HG03139 (cell line): ENCODE measurements around the gene RANGAP1.
"Not testable (repeated sequence)": the region's sequence is repeated elsewhere in the genome, so short reads cannot be mapped to it uniquely, and the experiment has no call there.

Source experiments
- ATAC-seq: cut with Tn5 transposase; IDR thresholded peaks from one replicate; pipeline ENCODE4 v1.9.1; 2021; ENCODE audit not compliant: unreplicated experiment

RANGAP1 gene

DNA sequence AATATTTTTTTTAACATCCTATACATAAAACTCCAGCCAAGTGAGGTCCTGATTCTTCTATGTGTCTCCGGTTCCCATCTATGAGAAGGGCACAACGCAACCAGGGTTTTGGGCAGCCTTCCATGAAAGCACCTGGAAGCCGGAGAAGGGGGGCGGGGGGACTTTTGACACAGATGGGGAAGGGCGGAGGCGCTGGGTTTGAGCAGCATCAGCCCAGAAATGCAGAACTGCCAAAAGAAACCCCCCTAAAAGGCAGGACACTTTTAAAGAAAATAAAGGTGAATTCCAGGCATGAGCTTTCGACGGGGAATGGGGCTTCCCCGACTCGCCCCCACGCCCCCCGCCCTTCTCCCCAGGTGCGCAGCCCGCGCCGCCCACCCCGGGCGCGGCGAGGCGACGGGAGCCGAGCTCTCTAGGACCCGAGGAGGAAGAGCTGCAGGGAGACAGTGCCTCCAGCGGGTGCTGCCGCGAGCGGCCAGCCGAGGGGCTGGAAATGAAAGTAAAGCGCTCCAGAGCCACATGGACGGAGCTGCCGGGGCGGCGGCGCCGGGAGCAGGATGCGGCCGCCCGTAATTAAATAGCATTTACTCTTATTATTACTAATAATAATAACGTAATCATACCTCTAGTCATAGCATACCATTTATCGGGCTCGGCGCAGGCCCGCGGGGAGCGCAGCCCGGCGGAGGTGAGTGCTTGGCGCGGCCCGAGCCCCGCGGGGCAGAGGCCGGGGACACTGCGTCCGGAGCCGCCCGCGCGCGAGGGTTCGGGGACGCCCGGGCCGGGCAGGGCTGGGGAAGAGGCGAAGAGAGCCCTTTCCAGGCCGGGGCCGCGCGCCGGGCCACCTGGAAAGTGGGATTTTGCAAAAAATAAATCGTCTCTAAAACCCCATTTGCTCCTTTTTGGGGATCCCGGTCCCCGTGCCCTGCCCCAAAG lies 15.4 kb upstream of the RANGAP1 start, which contains the start of gene ZC3H7B:
TSS of gene ZC3H7B (plus strand) at position 441 of the 936 bp plus-strand sequence. CDS start 19,136 bp downstream, outside the sequence.
- peak; percentile 87 for ATAC-seq

DNA sequence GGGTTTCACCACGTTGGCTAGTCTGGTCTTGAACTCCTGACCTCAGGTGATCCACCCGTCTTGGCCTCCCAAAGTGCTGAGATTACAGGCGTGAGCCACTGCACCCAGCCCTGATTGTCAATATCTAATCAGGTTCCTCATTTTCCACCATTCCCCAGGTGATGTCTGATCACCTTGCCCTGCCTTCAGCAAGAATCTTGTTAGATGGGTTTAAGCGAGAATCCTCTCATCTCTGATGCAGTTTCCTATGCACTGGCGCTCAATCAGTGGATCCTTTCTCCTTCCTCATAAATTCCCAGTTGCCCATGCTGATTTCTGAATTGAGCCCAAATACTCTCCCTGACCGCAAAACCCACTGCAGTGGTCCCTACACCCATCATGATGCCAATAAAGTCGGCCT lies 14.7 kb upstream of the RANGAP1 start:
- ATAC-seq: no peak

DNA sequence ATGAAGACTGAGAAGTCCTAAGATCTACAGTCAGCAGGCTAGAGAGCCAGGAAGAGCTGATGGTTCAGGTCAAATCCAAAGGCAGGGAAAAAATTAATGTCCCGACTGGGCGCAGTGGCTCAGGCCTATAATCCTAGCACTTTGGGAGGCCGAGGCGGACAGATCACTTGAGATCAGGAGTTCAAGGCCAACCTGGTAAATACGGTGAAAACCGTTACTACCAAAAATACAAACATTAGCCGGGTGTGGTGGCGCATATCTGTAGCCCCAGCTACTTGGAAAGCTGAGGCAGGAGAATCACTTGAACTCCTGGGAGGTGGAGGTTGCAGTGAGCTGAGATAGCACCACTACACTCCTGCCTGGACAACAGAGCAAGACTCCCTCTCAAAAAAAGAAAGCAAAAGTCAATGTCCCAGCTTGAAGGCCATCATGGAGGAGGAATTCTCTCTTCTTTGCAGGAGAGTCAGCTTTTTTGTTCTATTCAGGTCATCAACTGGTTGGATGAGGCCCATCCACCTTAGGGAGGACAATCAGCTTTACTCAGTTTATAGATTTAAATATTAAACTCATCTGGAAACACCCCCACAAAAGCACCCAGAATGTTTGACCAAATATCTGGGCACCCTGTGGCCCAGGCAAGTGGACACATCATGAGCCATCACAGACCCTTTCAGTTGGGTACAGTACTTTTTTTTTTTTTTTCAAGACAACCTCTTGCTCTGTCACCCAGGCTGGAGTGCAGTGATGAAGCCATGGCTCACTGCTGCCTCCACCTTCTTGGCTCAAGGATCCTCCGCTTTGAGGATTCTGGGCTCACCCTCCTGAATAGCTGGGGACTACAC lies 11.1 kb upstream of the RANGAP1 start:
- ATAC-seq: no peak

DNA sequence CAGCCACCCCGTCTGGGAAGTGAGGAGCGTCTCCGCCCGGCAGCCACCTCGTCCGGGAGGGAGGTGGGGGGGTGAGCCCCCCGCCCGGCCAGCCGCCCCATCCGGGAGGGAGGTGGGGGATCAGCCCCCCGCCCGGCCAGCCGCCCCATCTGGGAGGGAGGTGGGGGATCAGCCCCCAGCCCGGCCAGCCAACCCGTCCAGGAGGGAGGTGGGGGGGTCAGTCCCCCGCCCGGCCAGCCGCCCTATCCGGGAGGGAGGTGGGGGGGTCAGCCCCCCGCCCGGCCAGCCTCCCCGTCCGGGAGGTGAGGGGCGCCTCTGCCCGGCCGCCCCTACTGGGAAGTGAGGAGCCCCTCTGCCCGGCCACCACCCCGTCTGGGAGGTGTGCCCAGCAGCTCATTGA lies 8.8 kb upstream of the RANGAP1 start:
- not testable (repeated sequence) for ATAC-seq

DNA sequence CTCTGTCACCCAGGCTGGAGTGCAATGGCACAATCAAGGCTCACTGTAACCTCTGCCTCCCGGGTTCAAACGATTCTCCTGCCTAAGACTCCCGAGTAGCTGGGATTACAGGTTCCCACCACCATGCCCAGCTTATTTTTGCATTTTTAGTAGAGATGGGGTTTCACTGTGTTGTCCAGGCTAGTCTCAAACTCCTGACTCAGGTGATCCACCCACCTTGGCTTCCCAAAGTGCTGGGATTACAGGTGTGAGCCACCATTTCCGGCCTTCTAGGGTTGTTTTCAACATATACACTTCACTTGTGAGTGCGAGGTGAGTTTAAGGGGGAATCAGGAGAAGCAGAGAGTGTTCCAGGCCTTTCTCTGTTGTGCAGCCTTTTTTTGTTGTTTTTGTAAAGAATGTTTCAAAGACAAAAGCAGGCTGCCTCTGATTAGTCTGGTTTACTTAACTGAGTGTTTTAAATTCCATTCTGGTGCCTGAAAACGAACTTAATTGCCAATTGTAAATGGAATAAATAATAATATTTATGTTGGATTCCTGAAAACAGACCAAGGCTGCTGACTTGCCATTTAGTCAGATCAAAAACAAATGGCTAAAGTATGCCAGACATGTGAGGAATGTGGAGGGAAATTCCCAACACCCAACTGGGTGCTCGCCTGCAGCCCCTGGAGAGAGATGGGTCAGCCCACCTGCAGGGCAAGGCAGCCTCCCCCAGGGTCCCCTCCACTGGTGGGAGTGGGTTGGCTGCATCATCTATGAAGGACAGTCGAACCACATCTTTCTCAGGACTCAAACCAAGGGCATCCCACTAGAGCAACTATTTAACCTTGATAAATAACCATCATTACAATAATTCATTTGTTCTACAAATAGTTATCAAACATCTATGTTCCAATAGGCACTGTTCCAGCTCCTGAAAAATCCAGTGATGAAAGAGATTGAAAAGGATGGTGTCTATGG lies 4.6 kb upstream of the RANGAP1 start:
- ATAC-seq: no peak

DNA sequence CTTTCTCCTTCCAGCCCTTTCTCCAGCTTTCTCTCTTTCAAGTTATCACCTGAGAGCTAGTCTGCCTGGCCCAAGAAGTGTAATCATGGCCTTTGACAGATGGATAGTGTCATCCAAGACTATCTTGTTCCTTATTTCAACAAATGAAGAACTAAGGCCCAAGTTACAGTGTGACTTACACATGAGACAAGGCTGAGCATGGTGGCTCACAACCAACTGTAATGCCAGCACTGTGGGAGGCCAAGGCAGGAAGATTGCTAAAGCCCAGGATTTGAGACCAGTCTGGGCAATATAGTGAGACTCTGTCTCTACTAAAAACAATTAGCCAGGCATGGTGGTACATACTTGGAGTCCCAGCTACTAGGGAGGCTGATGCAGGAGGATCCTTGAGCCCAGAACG lies 3.7 kb upstream of the RANGAP1 start:
- ATAC-seq: no peak

DNA sequence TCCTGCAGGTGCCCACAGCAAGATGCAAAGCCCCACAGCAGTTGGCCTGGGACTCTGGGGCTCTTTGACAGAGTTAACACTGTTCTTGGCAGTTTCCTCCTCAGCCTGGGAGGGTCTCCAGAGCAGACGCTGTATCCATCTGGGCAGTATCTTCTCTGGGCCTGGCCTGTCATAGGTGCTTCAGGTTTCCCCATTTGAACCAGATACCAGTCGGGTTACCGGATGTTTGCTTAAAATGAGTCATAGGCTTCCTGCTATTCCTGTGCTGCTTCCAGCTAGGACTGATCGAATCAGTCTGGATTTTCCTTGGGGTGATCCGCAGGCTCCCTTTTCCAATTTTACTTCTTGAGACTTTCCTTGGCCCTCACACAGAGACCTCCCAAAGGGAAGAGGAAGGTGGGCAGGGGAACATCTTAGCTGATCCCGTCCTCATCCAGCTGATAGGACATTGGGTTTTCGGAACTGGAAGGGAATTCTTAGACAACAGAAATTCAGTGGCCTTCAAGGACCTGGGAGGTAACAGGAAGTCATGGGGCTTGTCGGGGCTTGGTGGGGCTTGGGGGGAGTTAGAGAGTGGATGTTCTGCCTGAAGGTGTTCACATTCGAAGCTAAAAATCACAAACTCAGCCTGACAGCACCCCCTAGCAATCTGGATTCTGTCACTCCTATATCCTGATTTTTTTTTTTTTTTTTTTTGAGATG lies 2.4 kb upstream of the RANGAP1 start:
- no peak for ATAC-seq

DNA sequence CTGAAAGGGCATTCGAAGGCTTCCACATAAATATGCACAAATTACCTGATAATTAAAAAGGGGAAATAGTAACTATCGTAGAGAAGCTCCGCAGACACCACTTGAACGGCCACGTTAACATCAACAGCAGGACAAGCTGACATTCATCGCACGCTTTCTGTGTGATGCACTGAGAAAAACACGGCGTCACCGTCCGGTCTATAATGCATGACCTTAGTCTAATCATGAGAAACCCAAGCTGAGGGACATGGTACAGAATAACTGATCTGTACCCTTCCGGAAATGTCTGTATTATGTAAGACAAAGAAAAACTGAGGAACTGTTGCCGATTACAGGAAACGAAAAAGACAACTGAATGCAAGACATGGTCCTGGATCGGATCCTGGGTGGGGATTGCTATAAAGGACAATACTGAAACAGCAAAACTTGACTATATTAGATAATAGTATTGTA lies 678 bp upstream of the RANGAP1 start:
- ATAC-seq: peak; percentile 1

DNA sequence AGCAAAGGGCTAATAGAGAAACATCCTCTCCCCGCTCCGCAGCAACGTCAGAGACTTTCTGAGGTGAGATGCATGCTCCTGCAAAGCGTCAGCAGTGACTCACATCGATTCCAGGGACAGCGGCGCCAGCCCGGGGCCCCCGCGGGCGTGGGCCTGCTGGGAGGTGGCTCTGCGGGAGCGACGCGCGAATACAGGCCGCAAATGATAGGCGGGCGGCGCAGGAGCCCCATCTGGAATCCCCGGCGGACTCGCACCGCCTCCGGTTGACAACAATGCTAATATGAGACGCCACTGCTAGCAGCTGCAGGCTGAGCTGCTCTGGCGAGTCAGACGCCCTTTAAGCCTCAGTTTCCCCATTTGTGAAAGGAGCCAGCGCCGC lies 557 bp downstream of the RANGAP1 start:
- ATAC-seq: peak; percentile 15

DNA sequence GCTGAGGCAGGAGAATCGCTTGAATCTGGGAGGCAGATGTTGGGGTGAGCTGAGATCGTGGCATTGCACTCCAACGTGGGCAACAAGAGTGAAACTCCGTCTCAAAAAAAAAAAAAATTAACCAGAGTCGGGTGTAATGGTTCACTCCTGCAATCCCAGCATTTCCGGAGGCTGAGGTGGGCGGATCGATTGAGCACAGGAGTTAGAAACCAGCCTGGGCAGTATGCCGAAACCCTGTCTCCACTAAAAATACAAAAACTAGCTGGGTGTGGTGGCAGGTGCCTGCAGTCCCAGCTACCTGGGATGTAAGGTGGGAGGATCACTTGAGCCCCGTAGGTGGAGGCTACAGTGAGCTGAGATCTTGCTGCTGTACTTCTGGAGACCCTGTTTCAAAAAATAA lies 1.5 kb downstream of the RANGAP1 start:
- ATAC-seq: no peak

DNA sequence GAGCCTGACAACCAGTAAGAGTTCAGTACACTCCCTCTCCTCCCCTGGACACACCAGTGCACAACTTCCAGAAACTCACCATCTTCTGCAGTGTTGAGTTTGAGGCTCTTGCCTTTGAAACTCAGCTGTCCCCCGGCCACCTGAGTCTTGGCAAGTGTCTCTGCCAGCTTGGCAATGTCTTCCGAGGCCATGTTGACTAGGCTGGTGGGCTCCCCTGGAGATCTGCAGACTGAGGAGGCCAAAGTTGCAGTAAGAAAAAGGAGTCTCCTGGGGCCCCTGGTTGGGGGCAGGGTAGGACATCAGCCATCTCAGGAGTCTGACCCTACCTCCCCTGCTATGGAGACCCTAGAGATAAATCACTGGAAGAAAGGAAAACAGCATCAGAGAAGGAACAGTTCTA lies 5.1 kb downstream of the RANGAP1 start:
- ATAC-seq: no peak

DNA sequence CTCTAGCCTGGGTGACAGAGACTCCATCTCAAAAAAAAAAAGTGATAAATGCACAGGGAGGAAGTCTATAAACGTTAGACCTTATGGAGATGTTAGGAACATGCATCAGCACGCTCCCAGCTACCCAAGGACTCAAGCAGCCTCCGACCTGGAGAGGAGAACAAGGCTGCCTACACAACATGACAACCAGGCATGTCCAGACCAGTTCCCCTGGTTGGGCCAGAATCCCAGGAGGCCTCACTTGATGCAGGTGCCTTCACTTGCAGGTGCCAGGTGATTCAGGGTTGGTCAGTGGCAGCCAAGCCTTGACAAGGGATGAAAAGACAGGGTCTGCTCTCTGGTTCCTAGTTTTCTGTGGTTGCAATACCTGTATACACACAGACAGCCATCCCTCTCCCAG lies 5.9 kb downstream of the RANGAP1 start:
- ATAC-seq: no peak

DNA sequence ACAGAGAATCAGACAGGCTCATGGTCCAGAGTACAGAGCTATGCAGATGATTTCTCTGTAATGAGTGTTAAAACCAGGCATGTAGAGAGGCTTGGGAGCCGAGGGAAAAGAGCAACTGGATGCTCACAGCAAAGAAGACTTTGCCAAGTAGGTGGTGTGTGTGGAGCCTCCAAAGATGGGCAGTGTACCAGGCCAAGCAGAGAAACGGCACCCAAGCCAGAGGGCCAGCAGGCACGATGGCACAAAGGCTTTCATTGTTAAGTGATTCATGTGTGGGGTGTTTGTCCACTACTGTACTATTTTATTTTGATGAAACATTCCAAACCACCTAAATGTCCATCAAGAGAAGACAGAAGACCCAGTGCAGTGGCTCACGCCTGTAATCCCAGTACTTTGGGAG lies 11.1 kb downstream of the RANGAP1 start:
- ATAC-seq: no peak

DNA sequence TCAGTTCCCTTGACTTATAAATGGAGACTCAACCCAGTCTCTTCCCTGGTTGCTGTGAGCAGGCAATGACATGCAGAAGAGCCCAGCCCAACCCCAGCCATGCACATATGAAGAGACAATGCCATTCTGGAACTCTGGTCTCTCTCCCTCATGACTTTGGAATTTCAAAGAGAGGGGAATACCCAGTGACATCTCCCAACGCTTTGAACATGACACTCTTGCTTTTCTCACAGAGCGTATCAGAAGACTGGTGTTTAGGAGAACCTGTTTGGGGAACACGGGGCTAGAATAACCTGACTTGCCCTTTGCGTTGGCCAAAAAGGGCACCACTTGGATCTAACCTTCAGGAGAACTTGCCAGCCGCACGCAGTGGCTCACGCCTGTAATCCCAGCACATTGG lies 12.9 kb downstream of the RANGAP1 start:
- ATAC-seq: no peak

DNA sequence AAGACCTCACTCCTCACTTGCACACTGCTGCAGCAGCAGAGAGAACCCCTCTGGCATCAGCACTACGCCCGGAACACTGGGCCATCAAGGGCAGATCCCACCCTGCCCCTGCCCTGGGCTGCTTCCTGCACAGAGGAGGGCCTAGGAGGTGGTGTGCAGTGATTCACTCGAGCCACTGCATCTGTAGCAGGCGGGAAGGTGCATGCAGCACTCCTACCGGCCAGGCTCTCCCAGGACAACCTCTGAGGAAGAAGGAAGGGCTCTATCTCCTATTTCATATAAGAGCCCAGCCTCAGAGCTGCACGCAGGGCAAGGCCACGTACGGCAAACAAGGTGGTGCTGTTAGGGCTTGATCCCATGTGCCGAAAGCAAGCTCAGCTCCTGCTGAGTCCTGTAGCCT lies 14.2 kb downstream of the RANGAP1 start:
- ATAC-seq: no peak

DNA sequence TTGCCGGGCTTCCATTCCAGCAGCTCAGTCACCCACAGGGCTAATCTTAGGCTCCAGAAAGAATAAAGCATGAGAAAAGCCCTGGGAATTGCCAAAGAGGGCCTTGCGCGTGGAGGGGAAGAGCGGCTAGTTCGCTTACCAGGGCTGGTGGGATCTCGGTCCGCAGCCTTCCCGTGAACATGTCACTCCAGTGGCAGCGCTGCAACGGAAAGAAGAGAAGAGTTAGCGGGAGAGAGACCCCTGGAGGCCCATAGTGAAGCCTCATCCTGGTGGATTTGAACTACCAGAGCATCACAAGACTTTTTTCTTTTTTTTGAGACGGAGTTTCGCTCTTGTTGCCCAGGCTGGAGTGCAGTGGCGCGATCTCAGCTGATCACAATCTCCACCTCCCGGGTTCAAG lies 18.0 kb downstream of the RANGAP1 start:
- no peak for ATAC-seq

DNA sequence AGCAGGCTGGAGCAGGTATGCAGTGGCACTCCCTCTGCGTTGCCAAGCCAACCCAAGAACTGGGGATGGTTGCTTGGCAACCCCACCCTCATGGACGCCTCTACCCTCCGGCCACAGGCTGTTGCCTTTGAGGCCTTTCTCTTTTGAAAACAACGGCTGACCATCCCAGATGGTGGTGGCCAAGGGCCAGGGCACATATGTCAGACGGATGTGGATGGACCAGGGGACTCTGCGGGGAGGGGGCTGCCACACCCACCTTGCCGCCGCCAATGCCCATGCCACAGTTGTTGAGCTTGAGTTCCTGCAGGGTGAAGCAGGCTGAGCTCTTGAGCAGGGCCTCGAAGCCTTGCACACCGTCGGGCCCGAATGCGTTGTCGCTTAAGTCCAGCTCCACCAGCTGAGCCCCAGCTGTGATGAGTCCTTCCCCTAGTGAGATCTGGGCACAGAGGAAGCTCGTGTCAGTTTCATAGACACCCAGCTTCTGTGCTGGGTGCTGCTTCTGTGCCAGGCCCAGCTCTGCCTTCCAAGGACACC lies 21.5 kb downstream of the RANGAP1 start:
- ATAC-seq: no peak

DNA sequence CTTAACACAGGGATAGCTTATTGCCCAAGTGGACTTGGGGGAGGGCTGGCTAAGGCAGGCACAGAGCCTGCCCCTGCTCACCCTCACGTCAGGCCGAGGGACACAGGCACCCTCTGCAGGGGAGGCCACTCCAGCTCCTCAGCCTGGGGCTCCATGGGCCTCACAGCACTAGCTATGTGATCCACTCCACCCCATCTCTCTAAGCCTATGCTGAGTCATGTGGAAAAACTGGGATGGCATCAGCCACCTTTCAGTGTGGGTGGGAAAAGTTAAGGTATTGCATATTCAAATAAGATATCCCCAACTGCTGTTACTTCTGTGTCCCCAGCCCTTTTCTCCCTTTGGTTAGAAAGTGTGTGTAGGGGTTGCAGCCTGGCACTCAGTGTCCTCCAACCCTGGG lies 22.3 kb downstream of the RANGAP1 start:
- ATAC-seq: no peak

DNA sequence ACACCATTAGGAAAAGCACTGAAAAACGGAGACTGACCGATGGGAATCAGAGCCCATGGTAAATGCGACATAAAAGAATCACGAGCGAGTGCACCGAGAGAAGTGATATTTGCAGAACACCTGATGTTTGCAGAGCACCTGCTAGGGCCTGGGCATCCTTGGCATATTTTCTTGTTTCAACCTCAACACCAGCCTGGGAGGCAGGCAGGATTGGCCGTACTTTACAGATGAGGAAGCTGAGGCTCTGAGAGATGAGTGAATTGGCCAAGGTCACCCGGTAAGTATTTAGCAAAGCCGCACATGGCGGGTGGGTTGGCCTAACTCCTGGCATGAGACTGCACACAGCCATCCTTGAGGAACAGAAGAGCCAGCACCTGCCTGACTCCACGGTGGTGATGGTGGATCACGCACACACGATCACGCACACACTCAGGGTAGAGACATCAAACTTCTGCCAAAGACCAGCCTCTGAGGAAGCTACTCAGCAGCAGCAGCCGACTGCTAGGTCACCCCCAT lies 23.7 kb downstream of the RANGAP1 start:
- no peak for ATAC-seq
